B cell (primary cell): ENCODE measurements around the gene TEX54. TPM values are rescaled to one million over a fixed set of nuclear protein-coding genes. Genes with fewer than 3 reads are reported as not detected.

Experiments
- ATAC-seq: fragments of 200-7000 bp; cut with Tn5 transposase; one replicate; pipeline ENCODE4 v1.10.0; 2021; ENCODE audit warnings: low read depth, mild to moderate bottlenecking, moderate number of reproducible peaks, moderate library complexity
- CTCF ChIA-PET: fragments of 350-600 bp; sonication (Branson Sonifier 250); formaldehyde crosslinking; loops from one replicate; lab custom pipeline; 2021; ENCODE audit warnings: antibody characterized with exemption, inconsistent platforms; lab: Charles Lee
- POLR2A ChIA-PET: fragments of 350-600 bp; sonication (Branson Sonifier 250); formaldehyde crosslinking; loops from one replicate; lab custom pipeline; 2021; ENCODE audit warnings: antibody characterized with exemption; lab: Charles Lee
- DNase-seq: peaks from one replicate; pipeline ENCODE4 v3.0.0; 2013
- H2AFZ ChIP-seq: 2 replicates; pipeline ENCODE4 v1.6.1; 2012; ENCODE audit warnings: mild to moderate bottlenecking, low read depth, low read length; ENCODE audit not compliant: insufficient read depth, poor library complexity, severe bottlenecking
- H3K27ac ChIP-seq, 2 donors: 1 replicate in 1 of 2; 2 replicates in 1 of 2; pipeline ENCODE4 v1.5.1; 2012 to 2013; ENCODE audit warnings: low read length in 2 of 2, mild to moderate bottlenecking in 2 of 2, moderate library complexity in 1 of 2
- H3K27me3 ChIP-seq, 4 experiments: fragments of 200-600 bp in 1 of 4; sonication (generic) in 1 of 4; replicated peaks in 1 of 4; 1 replicate in 2 of 4; 2 replicates in 2 of 4; pipeline versions ENCODE4 v1.6.1 to v1.7.0; 2013 to 2016; ENCODE audit warnings: low read length in 3 of 4, mild to moderate bottlenecking in 2 of 4, mixed read lengths in 1 of 4, moderate library complexity in 1 of 4; ENCODE audit not compliant: insufficient read depth in 4 of 4, control insufficient read depth in 3 of 4; ENCODE audit errors: control extremely low read depth in 1 of 4
- H3K36me3 ChIP-seq, 2 experiments: replicated peaks in 1 of 2; 1 replicate in 1 of 2; 2 replicates in 1 of 2; pipeline versions ENCODE4 v1.6.1 to v1.7.1; 2013; ENCODE audit warnings: low read length in 1 of 2; ENCODE audit not compliant: insufficient read depth in 2 of 2, control insufficient read depth in 1 of 2; ENCODE audit errors: control extremely low read depth in 1 of 2, extremely low read depth in 1 of 2
- H3K4me1 ChIP-seq, 2 donors: fragments of 200-600 bp in 1 of 2; sonication (generic) in 1 of 2; 1 replicate in 1 of 2; 2 replicates in 1 of 2; pipeline versions ENCODE4 v1.5.1 to v1.6.1; 2013 to 2017; ENCODE audit warnings: low read length in 2 of 2; ENCODE audit not compliant: control insufficient read depth in 2 of 2, insufficient read depth in 2 of 2
- H3K4me2 ChIP-seq: replicated peaks from 2 replicates; pipeline ENCODE3; 2012; ENCODE audit warnings: mild to moderate bottlenecking, low read depth, low read length; ENCODE audit not compliant: poor library complexity, severe bottlenecking
- H3K4me3 ChIP-seq, 5 experiments: fragments of 200-600 bp in 1 of 5; sonication (generic) in 1 of 5; 1 replicate in 3 of 5; 2 replicates in 2 of 5; pipeline versions ENCODE4 v1.5.1 to v1.7.0; 2011 to 2016; ENCODE audit warnings: low read length in 4 of 5, mild to moderate bottlenecking in 4 of 5, low read depth in 2 of 5, control low read depth in 1 of 5, moderate library complexity in 1 of 5; ENCODE audit not compliant: insufficient read depth in 1 of 5; ENCODE audit errors: control extremely low read depth in 1 of 5, extremely low read depth in 1 of 5
- H3K79me2 ChIP-seq: fragments of 200-600 bp; sonication (generic); one replicate; pipeline ENCODE4 v1.6.0; 2016; ENCODE audit warnings: low read length; ENCODE audit not compliant: control insufficient read depth, insufficient read depth
- H3K9ac ChIP-seq: fragments of 200-600 bp; sonication (generic); 2 replicates; pipeline ENCODE4 v1.6.1; 2017; ENCODE audit warnings: mild to moderate bottlenecking, low read length, moderate library complexity
- H3K9me3 ChIP-seq, 3 donors: one replicate each; pipeline versions ENCODE4 v1.6.1 to v1.7.1; 2013; ENCODE audit warnings: low read length in 2 of 3; ENCODE audit not compliant: control insufficient read depth in 2 of 3, insufficient read depth in 1 of 3; ENCODE audit errors: control extremely low read depth in 1 of 3
- H4K20me1 ChIP-seq: 2 replicates; pipeline ENCODE4 v1.6.0; 2012; ENCODE audit warnings: mild to moderate bottlenecking, low read length; ENCODE audit not compliant: insufficient read depth, control insufficient read depth, poor library complexity, severe bottlenecking
- H3K27ac Mint-ChIP-seq: one replicate; pipeline ENCODE4 v1.8.0; 2021; ENCODE audit warnings: mixed read lengths
- H3K27me3 Mint-ChIP-seq: one replicate; pipeline ENCODE4 v1.8.0; 2021; ENCODE audit warnings: mixed read lengths
- H3K4me1 Mint-ChIP-seq: one replicate; pipeline ENCODE4 v1.8.0; 2021; ENCODE audit warnings: mixed read lengths
- H3K4me3 Mint-ChIP-seq: one replicate; pipeline ENCODE4 v1.8.0; 2021; ENCODE audit warnings: mixed read lengths
- H3K9me3 Mint-ChIP-seq: one replicate; pipeline ENCODE4 v1.8.0; 2022; ENCODE audit warnings: mixed read lengths; ENCODE audit not compliant: insufficient read depth
- EZH2 ChIP-seq: IDR thresholded peaks from 2 replicates; pipeline ENCODE4 v1.6.1; 2012; ENCODE audit warnings: borderline replicate concordance, low read depth, mild to moderate bottlenecking, moderate library complexity, low read length; ENCODE audit not compliant: insufficient read depth, poor library complexity, severe bottlenecking
- WGBS: methylation state at CpG from one replicate; pipeline ENCODE4 v1.1.5; 2013; ENCODE audit warnings: missing lambda C conversion rate; ENCODE audit not compliant: insufficient coverage; 5-methylcytosine and 5-hydroxymethylcytosine counted together
- intact Hi-C: fragments of 100-400 bp; cut with micrococcal nuclease; formaldehyde crosslinking; loops from one replicate; pipeline ENCODE4 v1.10.0; 2022
- polyA plus RNA-seq: library from polyadenylated mRNA; depleted of rRNA; stranded (reverse); fragments of >200 nt; gene quantifications from 2 replicates; pipeline ENCODE4 v1.2.3, GENCODE V29; 2012
- total RNA-seq, 2 donors: library from RNA; stranded (reverse); fragments of 120-200 nt in 1 of 2; gene quantifications; 1 replicate in 1 of 2; 2 replicates in 1 of 2; pipeline versions ENCODE4 v1.2.3 to v1.2.4, GENCODE V29; 2013 to 2022
- TF ChIP-seq, protein P1 (sequence below): fragments of 200-600 bp; IDR thresholded peaks from one replicate; pipeline ENCODE4 v1.8.0; 2022; ENCODE audit warnings: antibody characterized with exemption, mild to moderate bottlenecking

TEX54 gene
- total and polyA plus RNA-seq, 2 donors (not counting 1 experiment from before 2014, with no cell fraction given) = 1.1 TPM; not detected in 1

- Histone ChIP-seq H3K36me3 (peaks cover 17 to 39% of the 10 kb centered on the region in 2 experiments), H3K9me3 (no peaks in the 10 kb centered on the region), H4K20me1 (peaks cover 26% of the 10 kb centered on the region), H3K4me2 (peak overlapping the region; percentile 95), H3K9ac (peak overlapping the region; percentile 97), H3K27ac (peak overlapping the region in 1 of 2 donors; percentile 84), H3K27me3 (no peaks in the 10 kb centered on the region), H3K4me1 (peaks cover 39 to 58% of the 10 kb centered on the region in 2 donors), H3K4me3 (peak overlapping the region in 1 of 5 experiments; percentile 96), H2AFZ (no peak overlapping the region), H3K79me2 (peaks cover 50% of the 10 kb centered on the region)
- WGBS = 77% methylated on average over 4 of the region's 7 CpGs
- peak; percentile 12 for DNase-seq
- ATAC-seq = no peak
- Mint-ChIP-seq H3K4me1 (peaks cover 61% of the 10 kb centered on the region), H3K27ac (peak overlapping the region; percentile 98), H3K9me3 (no peaks in the 10 kb centered on the region), H3K4me3 (peak overlapping the region; percentile 99), H3K27me3 (no peaks in the 10 kb centered on the region)
- TF ChIP-seq, protein P1, sequence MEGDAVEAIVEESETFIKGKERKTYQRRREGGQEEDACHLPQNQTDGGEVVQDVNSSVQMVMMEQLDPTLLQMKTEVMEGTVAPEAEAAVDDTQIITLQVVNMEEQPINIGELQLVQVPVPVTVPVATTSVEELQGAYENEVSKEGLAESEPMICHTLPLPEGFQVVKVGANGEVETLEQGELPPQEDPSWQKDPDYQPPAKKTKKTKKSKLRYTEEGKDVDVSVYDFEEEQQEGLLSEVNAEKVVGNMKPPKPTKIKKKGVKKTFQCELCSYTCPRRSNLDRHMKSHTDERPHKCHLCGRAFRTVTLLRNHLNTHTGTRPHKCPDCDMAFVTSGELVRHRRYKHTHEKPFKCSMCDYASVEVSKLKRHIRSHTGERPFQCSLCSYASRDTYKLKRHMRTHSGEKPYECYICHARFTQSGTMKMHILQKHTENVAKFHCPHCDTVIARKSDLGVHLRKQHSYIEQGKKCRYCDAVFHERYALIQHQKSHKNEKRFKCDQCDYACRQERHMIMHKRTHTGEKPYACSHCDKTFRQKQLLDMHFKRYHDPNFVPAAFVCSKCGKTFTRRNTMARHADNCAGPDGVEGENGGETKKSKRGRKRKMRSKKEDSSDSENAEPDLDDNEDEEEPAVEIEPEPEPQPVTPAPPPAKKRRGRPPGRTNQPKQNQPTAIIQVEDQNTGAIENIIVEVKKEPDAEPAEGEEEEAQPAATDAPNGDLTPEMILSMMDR = no peak
- TF ChIP-seq EZH2 = no peak
- intact Hi-C loops = no loop called here
- CTCF ChIA-PET = interaction anchor here (0.9 to 2.2 kb wide), 6 partner anchors 11 to 428 kb away, joined by 3 to 11 read pairs (median 6); no protein-coding TSS in a partner anchor
- POLR2A ChIA-PET = interaction anchor here (0.6 to 5.2 kb wide), 5 partner anchors 8 to 234 kb away, joined by 3 to 159 read pairs (median 3); partner anchors contain the start of gene WDR74
Measured at GRCh38 chr11:62853279-62853965, 20.8 kb upstream of the TEX54 start.
